Body of pancreas (tissue), 4 donors: ENCODE measurements around the gene TTLL1. TPM values are rescaled to one million over a fixed set of nuclear protein-coding genes. Genes with fewer than 3 reads are reported as not detected.
A peak's percentile ranks its signal among the peaks of the same experiment; 100 is the strongest.

Experiments
- ATAC-seq: fragments of 150-250 bp; one replicate; pipeline ENCODE4 v1.9.1; 2016
- DNase-seq, 4 donors: peaks; one replicate each; pipeline ENCODE4 v3.0.0-alpha.2; 2019
- H3K27ac ChIP-seq, 4 donors: fragments of 200-600 bp; sonication (generic); 1 replicate in 3 of 4; 2 replicates in 1 of 4; pipeline versions ENCODE4 v1.5.1 to v1.6.1; 2016 to 2019; ENCODE audit warnings: mild to moderate bottlenecking in 1 of 4, mixed read lengths in 1 of 4, moderate library complexity in 1 of 4
- H3K27me3 ChIP-seq, 2 donors: fragments of 200-600 bp; sonication (generic); one replicate each; pipeline ENCODE4 v1.6.0; 2016; ENCODE audit warnings: mild to moderate bottlenecking in 1 of 2
- H3K36me3 ChIP-seq, 2 donors: fragments of 200-600 bp; sonication (generic); replicated peaks in 1 of 2; 2 replicates each; pipeline ENCODE4 v1.5.1; 2016; ENCODE audit warnings: low read depth in 2 of 2; ENCODE audit not compliant: insufficient read depth in 1 of 2
- H3K4me1 ChIP-seq: fragments of 200-600 bp; sonication (generic); one replicate; pipeline ENCODE4 v1.6.0; 2016
- H3K4me3 ChIP-seq, 2 donors: fragments of 200-600 bp; sonication (generic); 1 replicate in 1 of 2; 2 replicates in 1 of 2; pipeline ENCODE4 v1.5.1; 2016 to 2019
- H3K9me3 ChIP-seq, 3 donors: fragments of 200-600 bp; sonication (generic); 1 replicate in 2 of 3; 2 replicates in 1 of 3; pipeline ENCODE4 v1.5.1; 2016
- POLR2A ChIP-seq, 3 donors: fragments of 450-650 bp; IDR thresholded peaks; one replicate each; pipeline ENCODE4 v1.6.1; 2016; ENCODE audit warnings: antibody characterized with exemption in 3 of 3, mild to moderate bottlenecking in 2 of 3
- WGBS, 2 donors: methylation state at CpG; one replicate each; pipeline ENCODE4 v1.1.5; 2017; 5-methylcytosine and 5-hydroxymethylcytosine counted together
- intact Hi-C: fragments of 100-400 bp; cut with DNase I; formaldehyde crosslinking; loops from one replicate; pipeline ENCODE4 v1.15.1; 2023
- total RNA-seq, 2 donors: library from RNA; depleted of rRNA; stranded (reverse); fragments of >200 nt; gene quantifications; one replicate each; pipeline ENCODE4 v1.1.0, GENCODE V29; 2016
- TF ChIP-seq, protein P1 (sequence below), 7 experiments: fragments of 450-650 bp in 4 of 7; fragments of 200-600 bp in 3 of 7; sonication (generic) in 3 of 7; IDR thresholded peaks; one replicate each; pipeline ENCODE4 v1.5.1; 2016 to 2019; ENCODE audit warnings: antibody characterized with exemption in 7 of 7

The TTLL1 gene
- total RNA-seq, 2 donors from 2014 or later: 2.0 to 7.0 TPM

DNA sequence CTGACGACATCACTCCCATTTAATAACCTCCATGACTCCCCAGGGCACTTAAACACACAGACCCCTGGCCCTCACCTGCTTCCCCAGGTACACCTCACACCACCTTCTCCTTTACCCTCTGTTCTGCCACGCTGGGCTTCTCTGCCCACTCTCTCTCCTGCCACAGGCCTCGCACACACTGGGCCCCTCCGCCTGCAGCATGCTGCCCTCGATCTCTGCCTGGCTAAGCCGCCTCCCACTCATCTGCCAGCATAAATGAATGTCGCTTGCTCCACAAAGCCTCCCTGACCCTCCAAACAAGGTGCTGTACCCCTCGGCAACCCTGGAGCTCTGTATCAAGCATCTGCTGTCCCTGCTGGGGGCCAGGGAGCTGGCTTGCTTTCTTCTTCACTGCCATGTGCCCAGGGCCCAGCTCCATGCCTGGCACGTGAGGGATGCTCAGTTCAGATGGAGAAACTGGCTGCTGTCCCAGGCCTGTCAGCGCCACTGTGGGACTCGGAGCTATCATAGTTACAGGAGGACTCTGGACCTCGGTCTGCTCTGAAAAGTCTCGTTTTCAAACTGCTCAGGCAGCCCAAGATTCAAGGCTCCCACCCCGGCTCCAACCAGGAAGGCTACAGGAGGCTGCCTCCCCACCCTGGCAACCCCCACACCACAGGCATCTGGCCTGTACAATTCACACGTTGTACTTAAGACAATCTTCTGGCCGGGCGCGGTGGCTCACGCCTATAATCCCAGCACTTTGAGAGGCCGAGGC is 11.9 kb downstream of the TTLL1 start:
- DNase-seq (no peak), ATAC-seq (no peak)
- WGBS, 2 donors: 79 to 81% methylated on average over 6 to 20 of the region's 20 CpGs
- Histone ChIP-seq H3K4me1 (no peaks in the 10 kb centered on the region), H3K27me3 (no peaks in the 10 kb centered on the region), H3K36me3 (no peaks in the 10 kb centered on the region), H3K4me3 (no peak overlapping the region), H3K9me3 (no peaks in the 10 kb centered on the region), H3K27ac (no peak overlapping the region)
- TF ChIP-seq, protein P1, sequence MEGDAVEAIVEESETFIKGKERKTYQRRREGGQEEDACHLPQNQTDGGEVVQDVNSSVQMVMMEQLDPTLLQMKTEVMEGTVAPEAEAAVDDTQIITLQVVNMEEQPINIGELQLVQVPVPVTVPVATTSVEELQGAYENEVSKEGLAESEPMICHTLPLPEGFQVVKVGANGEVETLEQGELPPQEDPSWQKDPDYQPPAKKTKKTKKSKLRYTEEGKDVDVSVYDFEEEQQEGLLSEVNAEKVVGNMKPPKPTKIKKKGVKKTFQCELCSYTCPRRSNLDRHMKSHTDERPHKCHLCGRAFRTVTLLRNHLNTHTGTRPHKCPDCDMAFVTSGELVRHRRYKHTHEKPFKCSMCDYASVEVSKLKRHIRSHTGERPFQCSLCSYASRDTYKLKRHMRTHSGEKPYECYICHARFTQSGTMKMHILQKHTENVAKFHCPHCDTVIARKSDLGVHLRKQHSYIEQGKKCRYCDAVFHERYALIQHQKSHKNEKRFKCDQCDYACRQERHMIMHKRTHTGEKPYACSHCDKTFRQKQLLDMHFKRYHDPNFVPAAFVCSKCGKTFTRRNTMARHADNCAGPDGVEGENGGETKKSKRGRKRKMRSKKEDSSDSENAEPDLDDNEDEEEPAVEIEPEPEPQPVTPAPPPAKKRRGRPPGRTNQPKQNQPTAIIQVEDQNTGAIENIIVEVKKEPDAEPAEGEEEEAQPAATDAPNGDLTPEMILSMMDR (IDR thresholded peaks at IDR 0.05): no peak
- TF ChIP-seq POLR2A (IDR thresholded peaks at IDR 0.05): no peak
- intact Hi-C loops: no loop called here

DNA sequence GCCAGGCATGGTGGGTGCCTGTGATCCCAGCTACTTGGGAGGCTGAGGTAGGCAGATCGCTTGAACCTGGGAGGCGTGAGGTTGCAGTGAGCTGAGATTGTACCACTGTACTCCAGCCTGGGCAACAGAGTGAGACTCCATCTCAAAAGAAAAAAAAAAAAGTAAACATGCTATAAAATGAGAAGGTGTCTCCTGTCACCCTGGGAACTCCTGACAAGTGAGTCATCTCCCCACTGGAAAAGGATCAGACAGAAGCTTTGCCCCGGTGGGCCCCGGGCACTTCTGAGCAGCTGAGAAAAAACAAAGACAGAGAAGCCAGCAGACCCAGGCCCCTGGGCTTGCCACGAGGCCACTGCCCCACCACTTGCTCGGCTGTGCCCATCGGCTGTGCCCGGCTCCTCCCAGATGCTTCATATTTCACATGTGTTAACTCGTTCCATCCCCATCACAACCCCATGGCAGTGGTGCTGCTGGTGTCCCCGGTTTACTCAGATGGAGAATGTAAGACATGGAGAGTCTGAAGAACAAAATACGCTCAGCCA is 22.3 kb downstream of the TTLL1 start:
- H3K36me3 ChIP-seq: peaks cover 0 to 1% of the 10 kb centered on the region in 2 donors
- no peak overlapping the region for H3K27ac ChIP-seq
- no peaks in the 10 kb centered on the region for H3K27me3 ChIP-seq
- TF ChIP-seq POLR2A (IDR thresholded peaks at IDR 0.05): no peak
- TF ChIP-seq, protein P1 (IDR thresholded peaks at IDR 0.05): no peak
- no peaks in the 10 kb centered on the region for H3K9me3 ChIP-seq
- H3K4me3 ChIP-seq: no peak overlapping the region
- DNase-seq (no peak), ATAC-seq (no peak)
- intact Hi-C loops: no loop called here
- no peaks in the 10 kb centered on the region for H3K4me1 ChIP-seq
- WGBS, 2 donors: 81 to 83% methylated on average over 10 to 11 of the region's 11 CpGs

- TF ChIP-seq, protein P1 (IDR thresholded peaks at IDR 0.05): no peak
- TF ChIP-seq POLR2A (IDR thresholded peaks at IDR 0.05): no peak
- no peaks in the 10 kb centered on the region for H3K27me3 ChIP-seq
- no peak overlapping the region for H3K4me3 ChIP-seq
- H3K27ac ChIP-seq: no peak overlapping the region
- WGBS, 2 donors: 87 to 93% methylated on average over 6 of the region's 7 CpGs
- intact Hi-C loops: no loop called here
- peaks cover 0 to 1% of the 10 kb centered on the region in 2 donors for H3K36me3 ChIP-seq
- ATAC-seq: no peak
- no peaks in the 10 kb centered on the region for H3K4me1 ChIP-seq
- no peaks in the 10 kb centered on the region for H3K9me3 ChIP-seq
- no peak for DNase-seq
Measured at GRCh38 chr22:43066134-43066533, 23.1 kb downstream of the TTLL1 start.

DNA sequence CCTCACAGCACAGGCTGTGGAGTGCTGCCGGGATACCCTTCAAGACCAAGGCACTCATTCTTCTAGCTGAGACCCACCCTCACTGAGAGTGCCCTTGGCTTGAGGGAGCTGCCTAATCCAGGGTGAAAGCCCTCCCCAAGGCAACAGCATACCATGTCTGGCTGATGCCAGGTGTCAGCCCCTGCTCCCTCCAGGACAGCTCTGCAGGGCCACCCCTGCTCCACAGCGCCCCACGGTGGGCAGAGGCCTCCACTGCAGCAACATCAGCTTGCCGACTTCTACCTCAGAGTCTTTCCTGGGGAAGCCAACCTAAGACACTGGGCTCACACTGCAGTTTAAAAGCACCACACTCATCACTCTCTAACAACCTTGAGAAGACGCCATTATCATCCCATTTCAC is 29.0 kb downstream of the TTLL1 start:
- Histone ChIP-seq H3K36me3 (no peaks in the 10 kb centered on the region), H3K27me3 (no peaks in the 10 kb centered on the region), H3K9me3 (no peaks in the 10 kb centered on the region), H3K4me1 (no peaks in the 10 kb centered on the region), H3K27ac (no peak overlapping the region), H3K4me3 (no peak overlapping the region)
- TF ChIP-seq, protein P1 (IDR thresholded peaks at IDR 0.05): peak in 6 of 7 experiments; percentile 10 to 49 (median 41)
- TF ChIP-seq POLR2A (IDR thresholded peaks at IDR 0.05): no peak
- ATAC-seq (no peak), DNase-seq (peak in 3 of 4 donors; percentile 10 to 45 (median 42))
- intact Hi-C loops: no loop called here
- WGBS, 2 donors: 65 to 74% methylated on average over 3 to 5 of the region's 5 CpGs
